Epidermal melanocyte (primary cell): ENCODE measurements around the gene LHFPL3.
"Not testable (repeated sequence)": the region's sequence is repeated elsewhere in the genome, so short reads cannot be mapped to it uniquely, and the experiment has no call there.

ENCODE experiments used
- DNase-seq: peaks from one replicate; pipeline ENCODE4 v3.0.0; 2011; ENCODE audit warnings: low spot score; ENCODE audit not compliant: insufficient read length

The LHFPL3 gene

GRCh38 chr7:104584620-104585019, 256.2 kb downstream of the LHFPL3 start:
- DNase-seq = no peak

DNA sequence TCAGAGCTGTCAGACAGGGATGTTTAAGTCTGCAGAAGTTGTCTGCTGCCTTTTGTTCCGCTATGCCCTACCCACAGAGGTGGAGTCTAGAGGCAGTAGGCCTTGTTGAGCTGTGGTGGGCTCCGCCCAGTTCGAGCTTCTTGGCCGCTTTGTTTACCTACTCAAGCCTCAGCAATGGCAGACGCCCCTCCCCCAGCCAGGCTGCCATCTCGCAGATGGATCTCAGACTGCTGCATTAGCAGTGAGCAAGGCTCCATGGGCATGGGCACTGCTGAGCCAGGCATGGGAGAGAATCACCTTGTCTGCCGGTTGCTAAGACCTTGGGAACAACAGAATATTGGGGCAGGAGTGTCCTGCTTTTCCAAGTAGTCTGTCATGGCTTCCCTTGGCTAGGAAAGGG, 267.2 kb downstream of the LHFPL3 start:
- DNase-seq = not testable (repeated sequence)

- no peak for DNase-seq
These were observed 275.6 kb downstream of the LHFPL3 start for GRCh38 chr7:104603957-104604356.

- DNase-seq = no peak
These were observed 276.3 kb downstream of the LHFPL3 start for GRCh38 chr7:104604706-104605105.

- no peak for DNase-seq
These were observed 292.9 kb downstream of the LHFPL3 start for GRCh38 chr7:104621321-104621720.

DNA sequence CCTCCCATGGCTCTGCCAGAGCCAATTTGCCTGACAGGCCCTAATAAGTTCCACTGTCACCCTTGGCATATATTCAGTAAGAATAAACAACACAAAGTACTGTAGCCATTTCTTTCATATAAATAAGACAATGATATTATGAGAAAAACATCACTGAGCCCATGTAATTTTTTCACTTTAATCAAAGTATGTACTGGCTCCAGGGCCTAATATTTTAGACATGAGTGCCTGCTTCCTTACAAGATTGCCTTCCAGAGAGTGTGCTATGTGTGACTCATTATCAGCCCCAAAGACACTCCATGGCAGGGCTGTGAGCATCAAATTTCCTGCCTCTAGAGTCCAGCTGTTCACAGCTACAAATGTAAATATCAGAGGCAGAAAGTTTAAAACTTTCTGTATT, 297.6 kb downstream of the LHFPL3 start:
- DNase-seq = no peak

- DNase-seq = peak; percentile 64
These were observed 299.1 kb downstream of the LHFPL3 start for GRCh38 chr7:104627516-104627915.

- no peak for DNase-seq
These were observed 299.6 kb downstream of the LHFPL3 start for GRCh38 chr7:104628017-104628416.

DNA sequence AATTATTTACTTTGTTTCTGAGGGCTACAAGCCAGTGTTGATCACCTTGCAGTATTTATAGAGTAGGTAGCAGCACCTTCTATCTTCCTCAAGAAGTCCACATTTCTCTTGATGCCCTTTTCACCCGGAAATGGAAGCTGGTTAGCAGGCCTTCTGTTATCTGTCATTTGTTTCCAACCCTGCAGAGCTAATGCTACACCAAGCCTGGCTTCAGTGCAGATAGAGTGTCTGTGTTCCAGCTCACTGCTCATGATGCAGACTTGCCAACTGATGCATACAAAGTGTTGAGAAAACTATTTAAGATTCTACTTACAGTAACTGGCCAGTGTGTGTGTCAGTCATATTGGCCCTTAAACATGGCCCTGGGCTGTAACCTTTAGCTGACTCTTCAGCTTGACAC, 301.0 kb downstream of the LHFPL3 start:
- no peak for DNase-seq

DNA sequence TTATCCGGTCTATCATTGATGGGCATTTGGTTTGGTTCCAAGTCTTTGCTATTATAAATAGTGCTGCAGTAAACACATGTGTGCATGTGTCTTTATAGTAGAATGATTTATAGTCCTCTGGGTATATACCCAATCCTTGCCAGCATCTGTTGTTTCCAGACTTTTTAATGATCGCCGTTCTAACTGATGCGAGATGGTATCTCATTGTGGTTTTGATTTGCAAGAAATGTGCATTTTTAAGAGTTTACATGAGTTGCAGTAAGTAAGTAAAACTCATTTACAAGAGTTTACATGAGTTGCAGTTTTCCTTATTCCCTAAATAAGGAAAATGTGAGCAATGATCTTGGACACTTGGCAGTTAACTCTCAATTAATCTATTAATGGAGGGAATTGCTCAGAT, 312.1 kb downstream of the LHFPL3 start:
- no peak for DNase-seq

DNA sequence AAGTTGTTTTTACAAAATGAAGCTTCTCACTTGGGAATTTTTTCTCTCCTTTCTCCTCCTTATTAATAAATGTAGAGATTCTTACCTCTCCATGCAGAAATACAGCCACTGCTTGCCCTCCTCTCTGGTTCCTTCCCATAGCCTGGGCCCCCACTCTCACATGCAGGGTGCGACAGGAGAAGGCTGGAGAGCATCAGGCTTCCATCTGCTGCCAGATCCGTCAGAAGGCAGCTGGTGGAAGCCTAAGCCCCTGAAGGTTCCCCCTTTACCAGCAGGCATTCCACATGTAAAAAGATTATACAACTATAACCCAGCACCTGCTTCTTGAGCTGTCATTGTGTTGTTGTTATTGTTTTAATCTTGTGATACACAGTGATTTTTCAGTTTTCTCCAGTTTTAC, 314.2 kb downstream of the LHFPL3 start:
- no peak for DNase-seq

DNA sequence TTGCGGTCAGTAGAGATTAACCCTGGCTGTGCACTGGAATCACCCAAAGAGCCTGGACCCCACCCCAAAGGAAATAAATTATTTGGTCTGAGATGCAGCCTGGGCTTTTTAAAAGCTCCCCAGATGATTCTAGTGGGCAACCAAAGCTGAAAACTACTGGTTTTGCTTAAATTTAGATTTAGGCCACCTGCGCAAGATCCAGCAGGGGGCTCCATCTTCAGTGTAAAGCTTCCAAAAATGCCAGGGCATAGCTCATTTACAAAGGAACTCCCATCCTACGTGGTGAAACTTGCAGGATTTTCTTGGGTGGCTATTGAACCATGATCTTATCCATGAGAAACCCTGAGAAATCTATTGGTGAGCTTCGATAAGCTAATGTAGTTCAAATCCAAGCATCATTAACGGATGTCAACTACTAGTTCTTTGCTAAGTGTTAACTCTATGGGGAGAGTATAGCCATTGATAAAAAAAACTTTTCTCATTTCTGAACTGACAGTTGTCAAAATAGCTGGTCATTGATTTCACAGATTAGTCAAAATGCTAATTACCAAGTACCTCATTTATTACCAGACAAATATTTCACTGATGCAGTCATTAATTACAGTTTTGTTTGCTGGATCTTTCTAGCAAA, 315.3 kb downstream of the LHFPL3 start:
- DNase-seq = no peak

DNA sequence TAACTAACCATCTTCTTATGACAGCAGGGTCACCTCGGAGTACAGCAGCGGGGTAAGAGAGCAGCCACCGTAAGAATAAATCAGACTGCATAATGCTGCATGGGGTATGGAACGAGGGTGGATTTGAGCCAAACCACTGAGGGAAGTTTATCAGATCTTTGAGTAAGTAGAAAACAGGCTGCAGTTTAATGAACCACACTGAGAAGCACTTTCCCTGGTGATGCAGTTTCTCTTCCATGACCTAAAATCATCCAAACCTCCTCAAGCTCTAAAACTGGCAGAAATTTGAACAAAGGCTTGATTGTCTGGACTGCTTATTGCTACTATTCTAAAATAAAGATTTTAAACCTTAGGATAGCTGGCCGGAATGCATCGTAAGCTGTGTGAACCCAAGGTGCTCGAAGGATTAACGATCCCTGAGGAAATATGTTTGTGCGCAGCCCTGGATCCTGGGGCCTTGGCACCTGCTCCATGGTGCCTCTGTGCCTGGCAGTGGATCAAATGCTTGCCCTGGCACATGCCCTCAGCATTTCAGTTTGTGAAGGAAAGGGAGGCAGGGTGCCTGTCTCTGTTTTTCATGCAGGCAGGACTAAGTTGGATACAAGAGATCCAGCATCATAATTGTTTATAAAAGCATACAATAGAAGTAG, 322.7 kb downstream of the LHFPL3 start:
- DNase-seq = peak; percentile 75

DNA sequence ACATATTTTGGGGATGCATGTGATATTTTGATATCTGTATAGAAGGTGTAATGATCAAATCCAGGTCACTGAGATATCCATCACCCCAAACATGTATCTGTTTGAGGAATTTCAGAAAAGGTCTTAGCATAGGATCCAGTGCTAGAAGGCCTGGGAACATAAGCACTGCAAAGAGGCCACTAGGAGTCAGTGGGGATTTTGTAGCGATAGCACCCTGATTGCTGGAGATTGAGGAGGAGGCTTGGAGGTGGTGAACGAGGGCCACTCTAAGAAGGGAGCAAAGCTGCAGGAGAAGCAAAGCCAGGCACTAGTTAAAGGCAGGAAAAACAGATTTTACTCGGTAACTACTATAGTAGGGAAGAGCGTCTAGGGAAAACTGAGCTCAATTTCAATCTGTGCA, 324.0 kb downstream of the LHFPL3 start:
- DNase-seq = no peak

DNA sequence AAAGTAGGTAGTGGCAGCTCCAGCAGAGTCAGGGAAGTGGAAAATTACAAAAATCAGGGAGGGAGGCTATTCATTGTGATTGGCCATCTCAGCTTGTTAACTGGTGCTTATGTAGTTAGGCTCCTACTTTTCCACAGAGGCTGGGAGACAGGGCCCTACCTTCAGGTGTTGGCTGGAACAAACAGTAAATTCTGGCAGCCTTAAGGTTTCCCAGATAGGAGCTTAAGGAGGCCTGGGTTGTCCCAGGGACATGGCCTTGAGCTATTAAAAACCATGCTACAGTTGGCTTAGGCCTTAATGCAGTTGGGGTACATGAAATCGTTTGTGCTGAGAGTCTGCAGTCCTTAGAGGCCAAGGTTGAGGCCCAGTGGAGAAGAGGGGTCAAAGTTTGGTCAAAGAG, 324.5 kb downstream of the LHFPL3 start:
- no peak for DNase-seq

DNA sequence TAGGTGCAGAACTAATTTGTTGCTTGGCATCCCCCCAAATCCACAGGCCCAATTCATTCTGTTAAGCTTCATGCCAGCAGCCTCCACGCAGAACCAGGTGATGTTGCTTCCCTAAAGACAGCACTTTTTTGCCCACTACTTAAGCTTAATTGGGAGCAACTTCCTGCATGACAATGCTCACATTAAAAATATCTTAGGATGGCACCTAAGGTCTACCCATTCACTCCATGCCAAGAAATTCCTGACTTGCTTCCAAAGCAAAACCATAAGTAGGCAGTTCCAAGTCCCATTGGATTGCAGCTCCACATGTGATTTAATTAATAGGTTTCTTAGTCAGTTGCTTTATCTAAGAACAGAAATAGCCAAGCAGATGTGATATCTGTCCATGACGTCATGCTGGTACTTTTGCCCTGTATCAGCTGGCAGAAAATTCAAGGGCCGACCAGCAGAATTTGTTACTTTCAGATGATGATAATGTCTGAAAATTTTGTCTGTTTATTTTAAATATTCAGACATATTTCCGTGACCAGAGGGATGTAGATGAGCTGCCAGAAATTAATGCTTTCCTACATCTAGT, 325.5 kb downstream of the LHFPL3 start:
- DNase-seq = no peak

GRCh38 chr7:104655592-104655991, 327.2 kb downstream of the LHFPL3 start:
- no peak for DNase-seq

- no peak for DNase-seq
These were observed 328.1 kb downstream of the LHFPL3 start for GRCh38 chr7:104656467-104656866.

GRCh38 chr7:104657134-104657533, 328.7 kb downstream of the LHFPL3 start:
- DNase-seq = no peak

- DNase-seq = no peak
These were observed 333.2 kb downstream of the LHFPL3 start for GRCh38 chr7:104661575-104661974.

DNA sequence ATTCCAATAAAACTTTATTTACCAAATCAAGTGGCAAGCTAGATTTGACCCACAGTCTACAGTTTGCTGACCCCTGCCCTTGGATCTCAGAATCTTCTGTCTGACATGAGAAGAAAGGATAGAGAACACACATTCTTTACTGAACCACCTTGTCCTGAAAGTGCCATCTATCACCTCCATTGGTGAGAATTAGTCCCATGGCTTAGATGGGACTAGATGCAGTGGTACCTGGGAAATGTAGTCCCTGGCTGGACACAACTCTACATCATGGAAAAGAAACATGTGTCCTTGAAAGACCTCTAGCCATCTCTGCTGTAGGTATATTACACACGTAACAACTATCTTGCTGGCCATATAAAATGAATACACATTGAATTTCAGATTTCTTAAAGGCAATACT, 336.2 kb downstream of the LHFPL3 start:
- DNase-seq = no peak

DNA sequence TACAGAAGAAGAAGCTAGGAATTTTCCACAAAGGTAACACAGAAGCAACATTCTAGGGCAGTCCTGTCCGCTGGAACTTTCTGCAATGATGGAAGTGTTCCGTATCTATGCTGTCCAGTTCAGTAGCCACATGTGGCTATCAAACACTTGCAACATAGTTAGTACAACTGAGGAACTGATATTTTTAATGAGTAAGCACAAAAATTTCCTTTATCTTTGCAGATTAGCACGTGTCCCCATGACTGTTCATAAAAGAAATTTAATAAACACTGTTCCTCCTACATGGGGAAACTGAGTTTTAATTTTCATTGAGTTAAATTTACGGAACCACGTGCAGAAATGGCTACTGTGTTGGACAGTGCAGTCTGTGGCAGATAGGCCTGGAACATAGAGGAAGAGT, 349.2 kb downstream of the LHFPL3 start:
- no peak for DNase-seq

GRCh38 chr7:104679085-104679484, 350.7 kb downstream of the LHFPL3 start:
- DNase-seq = no peak
